D721Med (cell line): ENCODE measurements around the gene FITM1.

Experiments
- DNase-seq: peaks from one replicate; pipeline ENCODE4 v3.0.0; 2011; ENCODE audit warnings: low spot score; ENCODE audit not compliant: insufficient read length
- FAIRE-seq: peaks from 2 replicates; lab custom pipeline; 2011; peaks lifted over from hg19 to GRCh38; lab: Jason Lieb, UNC
- TF ChIP-seq, protein P1 (sequence below): IDR thresholded peaks from 2 replicates; pipeline ENCODE4 v1.5.1; 2012; ENCODE audit warnings: mild to moderate bottlenecking, control low read depth; ENCODE audit not compliant: insufficient read depth; ENCODE audit errors: missing control alignments

The FITM1 gene

GRCh38 chr14:24093207-24093900 is 37.1 kb upstream of the FITM1 start:
- TF ChIP-seq, protein P1, sequence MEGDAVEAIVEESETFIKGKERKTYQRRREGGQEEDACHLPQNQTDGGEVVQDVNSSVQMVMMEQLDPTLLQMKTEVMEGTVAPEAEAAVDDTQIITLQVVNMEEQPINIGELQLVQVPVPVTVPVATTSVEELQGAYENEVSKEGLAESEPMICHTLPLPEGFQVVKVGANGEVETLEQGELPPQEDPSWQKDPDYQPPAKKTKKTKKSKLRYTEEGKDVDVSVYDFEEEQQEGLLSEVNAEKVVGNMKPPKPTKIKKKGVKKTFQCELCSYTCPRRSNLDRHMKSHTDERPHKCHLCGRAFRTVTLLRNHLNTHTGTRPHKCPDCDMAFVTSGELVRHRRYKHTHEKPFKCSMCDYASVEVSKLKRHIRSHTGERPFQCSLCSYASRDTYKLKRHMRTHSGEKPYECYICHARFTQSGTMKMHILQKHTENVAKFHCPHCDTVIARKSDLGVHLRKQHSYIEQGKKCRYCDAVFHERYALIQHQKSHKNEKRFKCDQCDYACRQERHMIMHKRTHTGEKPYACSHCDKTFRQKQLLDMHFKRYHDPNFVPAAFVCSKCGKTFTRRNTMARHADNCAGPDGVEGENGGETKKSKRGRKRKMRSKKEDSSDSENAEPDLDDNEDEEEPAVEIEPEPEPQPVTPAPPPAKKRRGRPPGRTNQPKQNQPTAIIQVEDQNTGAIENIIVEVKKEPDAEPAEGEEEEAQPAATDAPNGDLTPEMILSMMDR = no peak
- FAIRE-seq (no peak), DNase-seq (no peak)

GRCh38 chr14:24093901-24094840 is 36.3 kb upstream of the FITM1 start, which contains the start of gene PCK2:
TSS of gene PCK2 (plus strand) at chr14:24094311. CDS start at chr14:24094406, 95 bp downstream.
- no peak for FAIRE-seq
- DNase-seq = peak; percentile 85
- TF ChIP-seq, protein P1 = no peak

- no peak for DNase-seq
- TF ChIP-seq, protein P1 = no peak
- FAIRE-seq = no peak
Observed at GRCh38 chr14:24094841-24095270, 35.6 kb upstream of the FITM1 start.

GRCh38 chr14:24095271-24096068 is 35.0 kb upstream of the FITM1 start:
- FAIRE-seq = no peak
- TF ChIP-seq, protein P1 = no peak
- DNase-seq = no peak

- TF ChIP-seq, protein P1 = no peak
- no peak for DNase-seq
- FAIRE-seq = no peak
Observed at GRCh38 chr14:24096545-24097181, 33.8 kb upstream of the FITM1 start.

DNA sequence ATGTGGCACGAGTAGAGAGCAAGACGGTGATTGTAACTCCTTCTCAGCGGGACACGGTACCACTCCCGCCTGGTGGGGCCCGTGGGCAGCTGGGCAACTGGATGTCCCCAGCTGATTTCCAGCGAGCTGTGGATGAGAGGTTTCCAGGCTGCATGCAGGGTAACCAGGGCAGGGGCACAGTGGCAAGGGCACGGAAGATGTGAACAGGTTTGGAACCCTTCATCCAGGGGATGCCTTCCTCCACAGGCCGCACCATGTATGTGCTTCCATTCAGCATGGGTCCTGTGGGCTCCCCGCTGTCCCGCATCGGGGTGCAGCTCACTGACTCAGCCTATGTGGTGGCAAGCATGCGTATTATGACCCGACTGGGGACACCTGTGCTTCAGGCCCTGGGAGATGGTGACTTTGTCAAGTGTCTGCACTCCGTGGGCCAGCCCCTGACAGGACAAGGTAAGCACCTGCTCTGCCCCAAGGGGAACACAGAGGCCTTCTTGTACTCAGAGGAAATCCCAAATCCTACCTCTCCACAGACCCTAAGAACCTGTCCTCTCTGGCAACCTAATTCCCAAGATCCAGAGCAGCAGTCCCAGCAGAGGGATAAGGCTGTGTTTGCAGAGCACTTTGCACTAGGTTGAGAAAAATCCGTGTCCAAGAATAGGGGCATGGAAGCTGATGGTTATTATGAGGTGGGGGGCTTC is 32.1 kb upstream of the FITM1 start:
- TF ChIP-seq, protein P1 = no peak
- no peak for FAIRE-seq

More for the DNA sequence above, 32.1 kb upstream of the FITM1 start:
- DNase-seq = no peak
